ENCODE measurements around the gene TPSB2. TPM values are rescaled to one million over a fixed set of nuclear protein-coding genes. Genes with fewer than 3 reads are reported as not detected.
"Not testable (repeated sequence)": the region's sequence is repeated elsewhere in the genome, so short reads cannot be mapped to it uniquely, and the experiment has no call there.

The TPSB2 gene
- total RNA-seq, result 100 to 1,000 TPM in 1 of 4 donors, 10 to 100 TPM in 2, 1 to 10 TPM in 1; 4.1 to 108 (median 29.0) TPM

DNA sequence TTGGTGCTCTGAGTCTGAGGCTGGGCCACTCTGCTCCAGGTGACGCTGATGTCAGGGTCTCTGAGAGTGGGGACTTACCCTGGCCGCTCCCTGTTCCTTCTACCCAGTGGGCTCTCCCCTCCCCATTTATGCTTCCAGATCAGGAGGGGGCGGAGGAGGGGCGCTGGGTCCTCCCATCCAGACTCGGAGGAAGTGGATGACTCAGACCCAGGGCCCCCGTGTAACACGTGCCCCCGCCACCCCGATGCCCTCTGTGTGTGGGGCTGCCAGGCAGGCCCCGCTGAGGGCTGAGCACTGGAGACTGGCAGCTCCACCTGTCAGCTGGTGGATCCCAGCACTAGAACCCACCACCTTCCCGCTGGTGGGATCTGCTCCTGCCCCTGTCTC, at the start of gene TPSB2:
TSS of gene TPSB2 (minus strand) at position 101 of the 387 bp plus-strand sequence. CDS start 233 bp downstream, outside the sequence.
- H3K4me3 ChIP-seq; H3K9me3 ChIP-seq; intact Hi-C loops (cut with DNase I; ENCODE audit: low total_unique reads); H3K27ac ChIP-seq; H3K36me3 ChIP-seq; H3K4me1 ChIP-seq; H3K27me3 ChIP-seq; DNase-seq: not testable (repeated sequence)

DNA sequence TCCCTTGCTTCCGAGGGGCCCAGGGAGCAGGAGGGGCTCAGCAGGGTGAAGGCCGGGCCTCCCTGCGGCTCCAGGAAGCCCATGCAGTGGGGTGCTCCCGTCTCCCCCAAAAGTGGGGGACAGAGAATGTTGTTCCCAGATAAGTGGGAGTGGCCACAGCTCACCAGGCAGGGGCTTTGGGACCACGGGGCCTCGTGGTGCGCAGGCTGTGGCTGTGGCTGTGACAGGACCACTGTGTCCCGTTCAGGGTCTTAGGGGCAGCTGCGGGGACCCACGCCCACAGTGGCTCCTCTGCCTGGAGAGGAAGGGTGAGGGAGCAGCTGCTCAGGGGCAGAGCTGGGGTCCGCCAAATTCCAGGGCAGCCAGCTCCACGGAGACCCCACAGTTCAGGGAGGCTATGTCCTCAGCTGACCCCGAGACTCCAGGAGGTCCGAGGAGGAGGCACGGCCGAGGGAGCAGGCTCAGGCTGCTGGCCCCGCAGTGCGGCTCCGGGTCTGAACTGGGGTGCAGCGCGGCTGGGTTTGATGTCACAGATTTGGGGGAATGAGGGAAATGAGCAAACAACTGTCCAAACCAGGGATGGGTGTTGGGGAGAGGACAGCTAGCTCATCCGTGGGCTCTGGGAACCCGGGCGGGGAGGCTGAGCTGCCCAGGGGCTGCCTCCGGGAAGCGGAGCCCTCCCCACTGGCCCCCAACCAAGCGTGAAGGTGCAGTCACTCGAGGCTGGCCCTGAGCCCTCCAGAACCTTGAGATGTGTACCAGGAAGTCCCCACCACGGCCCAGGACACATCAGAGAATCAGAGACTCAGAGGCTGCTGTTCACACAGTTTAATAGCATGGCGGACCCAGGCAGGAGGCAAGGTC, 49.3 kb upstream of the TPSB2 start:
- Histone ChIP-seq H3K4me3 (no peak overlapping the region), H3K9me3 (no peaks in the 10 kb centered on the region), H3K36me3 (no peaks in the 10 kb centered on the region), H3K27ac (no peak overlapping the region), H3K27me3 (no peaks in the 10 kb centered on the region), H3K4me1 (no peaks in the 10 kb centered on the region)
- no peak for DNase-seq
- TF ChIP-seq POLR2A (IDR thresholded peaks at IDR 0.05) (no peak), CTCF (IDR thresholded peaks at IDR 0.05) (no peak)
- intact Hi-C loops (cut with DNase I; ENCODE audit: low total_unique reads), result no loop called here

DNA sequence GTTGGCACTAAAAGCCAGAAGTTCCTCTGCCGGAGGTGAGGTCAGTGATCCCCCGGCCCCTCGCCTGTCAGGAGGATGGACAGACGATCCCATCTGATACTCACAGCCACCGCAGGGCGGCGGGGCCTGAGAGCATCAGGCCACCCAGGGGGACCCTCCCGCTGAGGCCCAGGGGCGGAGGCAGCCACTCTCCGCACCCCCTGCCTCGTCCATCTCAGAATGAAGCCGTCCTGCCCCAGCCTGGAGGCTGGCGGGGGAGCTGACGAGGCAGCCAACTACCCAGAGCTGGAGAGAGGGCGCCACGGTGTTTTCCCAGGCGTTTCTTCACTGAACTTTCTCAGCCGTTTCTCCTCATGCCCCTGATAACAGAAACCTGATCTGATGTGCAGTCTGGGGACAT, 48.5 kb upstream of the TPSB2 start:
- no peaks in the 10 kb centered on the region for H3K4me1 ChIP-seq
- intact Hi-C loops (cut with DNase I; ENCODE audit: low total_unique reads), result no loop called here
- no peaks in the 10 kb centered on the region for H3K36me3 ChIP-seq
- TF ChIP-seq CTCF (IDR thresholded peaks at IDR 0.05), result no peak
- no peak for TF ChIP-seq POLR2A (IDR thresholded peaks at IDR 0.05)
- DNase-seq, result no peak
- no peak overlapping the region for H3K4me3 ChIP-seq
- no peaks in the 10 kb centered on the region for H3K27me3 ChIP-seq
- H3K9me3 ChIP-seq, result no peaks in the 10 kb centered on the region
- H3K27ac ChIP-seq, result no peak overlapping the region

DNA sequence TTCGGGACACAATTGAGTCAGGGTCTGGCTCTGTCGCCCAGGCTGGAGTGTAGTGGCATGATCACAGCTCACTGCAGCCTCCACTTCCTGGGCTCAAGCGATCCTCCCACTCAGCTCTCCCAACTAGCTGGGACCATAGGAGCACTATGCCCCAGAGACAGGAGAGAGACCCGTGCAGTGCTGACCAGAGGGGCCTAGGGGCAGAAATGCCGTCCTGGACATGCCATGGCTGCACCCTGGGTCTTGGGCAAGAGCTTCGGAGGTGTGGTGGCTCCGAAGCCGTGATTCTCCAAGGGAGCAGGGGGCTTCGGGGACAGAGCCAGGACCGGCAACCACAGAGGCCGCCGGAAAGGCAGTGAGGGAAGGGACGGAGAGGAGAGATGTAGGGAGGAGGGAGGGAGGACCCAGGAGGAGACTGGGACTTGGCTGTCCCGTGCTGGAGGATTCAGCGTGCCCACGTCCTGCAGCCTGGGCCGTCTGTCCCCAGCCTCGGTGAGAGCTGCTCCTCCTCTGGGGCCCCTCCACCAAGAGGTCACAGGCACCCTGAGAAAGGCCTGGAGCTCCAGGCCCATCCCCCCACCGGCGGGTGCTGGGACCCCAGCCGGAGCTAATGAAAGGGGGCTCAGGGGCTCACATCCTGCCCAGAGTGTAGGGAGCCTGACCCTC, 47.8 kb upstream of the TPSB2 start:
- DNase-seq, result no peak
- H3K4me3 ChIP-seq, result no peak overlapping the region
- H3K36me3 ChIP-seq, result no peaks in the 10 kb centered on the region
- H3K9me3 ChIP-seq, result no peaks in the 10 kb centered on the region
- H3K27me3 ChIP-seq, result no peaks in the 10 kb centered on the region
- H3K4me1 ChIP-seq, result no peaks in the 10 kb centered on the region
- TF ChIP-seq CTCF (IDR thresholded peaks at IDR 0.05) (no peak), POLR2A (IDR thresholded peaks at IDR 0.05) (no peak)
- H3K27ac ChIP-seq, result no peak overlapping the region
- intact Hi-C loops (cut with DNase I; ENCODE audit: low total_unique reads), result no loop called here

DNA sequence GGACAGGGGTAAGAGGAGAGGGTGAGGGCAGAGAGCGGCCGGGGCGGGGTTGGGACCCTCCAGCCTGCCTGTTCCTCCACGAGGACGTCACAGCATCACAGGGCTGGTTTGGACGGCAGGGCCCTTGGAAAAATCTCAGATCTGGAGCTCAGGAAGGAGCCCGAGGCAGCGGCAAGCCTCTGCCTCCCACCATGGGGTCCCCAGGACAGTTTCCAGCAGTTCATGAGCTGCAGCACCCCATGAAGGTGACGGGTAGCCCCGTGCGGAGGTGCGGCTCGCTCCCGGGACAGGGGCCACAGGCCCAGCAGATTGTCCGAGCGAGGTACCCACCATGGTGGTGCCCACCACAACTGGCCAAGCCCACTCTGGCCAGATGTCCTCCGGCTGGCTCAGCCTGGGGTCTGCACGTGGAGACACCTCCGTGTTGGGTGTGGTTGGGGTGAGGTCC, 47.2 kb upstream of the TPSB2 start:
- Histone ChIP-seq H3K4me1 (no peaks in the 10 kb centered on the region), H3K27ac (no peak overlapping the region), H3K4me3 (no peak overlapping the region), H3K27me3 (no peaks in the 10 kb centered on the region), H3K9me3 (no peaks in the 10 kb centered on the region), H3K36me3 (no peaks in the 10 kb centered on the region)
- intact Hi-C loops (cut with DNase I; ENCODE audit: low total_unique reads), result no loop called here
- no peak for DNase-seq
- TF ChIP-seq POLR2A (IDR thresholded peaks at IDR 0.05) (no peak), CTCF (IDR thresholded peaks at IDR 0.05) (no peak)
